Measurements from ENCODE around the gene WNK2.

DNA sequence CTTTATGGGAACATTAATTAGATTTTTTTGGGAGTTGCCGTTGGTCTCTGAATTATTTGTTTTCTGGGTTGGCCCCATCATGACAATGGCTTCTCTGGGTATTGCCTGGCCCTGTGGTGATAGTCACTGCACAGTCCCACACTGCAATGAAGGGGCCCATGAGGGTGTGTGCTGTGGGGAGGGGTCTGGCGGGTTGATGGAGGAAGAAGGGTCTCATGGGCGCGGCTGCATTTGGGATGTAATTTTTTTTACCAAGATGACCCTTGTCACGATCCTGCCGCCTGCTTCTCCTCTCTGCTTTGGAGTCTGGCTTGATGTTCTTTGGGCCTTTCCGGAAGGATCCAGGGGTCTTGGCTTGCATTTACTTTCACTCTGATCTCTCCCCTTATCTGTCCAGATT, 44.1 kb downstream of the WNK2 start:
- TF ChIP-seq, protein P1, sequence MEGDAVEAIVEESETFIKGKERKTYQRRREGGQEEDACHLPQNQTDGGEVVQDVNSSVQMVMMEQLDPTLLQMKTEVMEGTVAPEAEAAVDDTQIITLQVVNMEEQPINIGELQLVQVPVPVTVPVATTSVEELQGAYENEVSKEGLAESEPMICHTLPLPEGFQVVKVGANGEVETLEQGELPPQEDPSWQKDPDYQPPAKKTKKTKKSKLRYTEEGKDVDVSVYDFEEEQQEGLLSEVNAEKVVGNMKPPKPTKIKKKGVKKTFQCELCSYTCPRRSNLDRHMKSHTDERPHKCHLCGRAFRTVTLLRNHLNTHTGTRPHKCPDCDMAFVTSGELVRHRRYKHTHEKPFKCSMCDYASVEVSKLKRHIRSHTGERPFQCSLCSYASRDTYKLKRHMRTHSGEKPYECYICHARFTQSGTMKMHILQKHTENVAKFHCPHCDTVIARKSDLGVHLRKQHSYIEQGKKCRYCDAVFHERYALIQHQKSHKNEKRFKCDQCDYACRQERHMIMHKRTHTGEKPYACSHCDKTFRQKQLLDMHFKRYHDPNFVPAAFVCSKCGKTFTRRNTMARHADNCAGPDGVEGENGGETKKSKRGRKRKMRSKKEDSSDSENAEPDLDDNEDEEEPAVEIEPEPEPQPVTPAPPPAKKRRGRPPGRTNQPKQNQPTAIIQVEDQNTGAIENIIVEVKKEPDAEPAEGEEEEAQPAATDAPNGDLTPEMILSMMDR (IDR thresholded peaks at IDR 0.05; ENCODE audit: insufficient read depth, low read length, poor library complexity, severe bottlenecking) = no peak
- TF ChIP-seq EZH2phosphoT487 (conservative IDR thresholded peaks at IDR 0.05; ENCODE audit: low read length) = no peak
